ENCODE data around the gene PABPC1L. TPM values are rescaled to one million over a fixed set of nuclear protein-coding genes. Genes with fewer than 3 reads are reported as not detected.

Gene PABPC1L
- total RNA-seq, 2 donors from 2014 or later, result 5.9 to 9.9 TPM

Other genes with a start within 250 kb of the PABPC1L start
- 100 to 1,000 TPM; 210 to 342 TPM for gene CCN5, start 194.7 kb upstream of the PABPC1L start, total RNA-seq
- 1 to 10 TPM; 4.1 to 4.5 TPM for gene KCNK15, start 164.2 kb upstream of the PABPC1L start, total RNA-seq
- gene RIMS4, start 99.5 kb upstream of the PABPC1L start, total RNA-seq, result 1 to 10 TPM; 5.6 to 6.6 TPM
- 100 to 1,000 TPM; 165 to 179 TPM for gene YWHAB, start 24.4 kb upstream of the PABPC1L start, total RNA-seq
- 10 to 100 TPM in 1 of 2 donors, 1 to 10 TPM in 1; 7.3 to 12.3 TPM for gene TOMM34, start 50.3 kb downstream of the PABPC1L start, total RNA-seq
- gene STK4, start 56.5 kb downstream of the PABPC1L start, total RNA-seq, result 10 to 100 TPM; 29.0 to 30.1 TPM
- not detected for gene KCNS1, start 191.1 kb downstream of the PABPC1L start, total RNA-seq
- not detected for gene WFDC5, start 205.1 kb downstream of the PABPC1L start, total RNA-seq
- gene WFDC12, start 214.4 kb downstream of the PABPC1L start, total RNA-seq, result not detected

Measured in posterior vena cava (tissue), 2 donors.